ENCODE results near the gene IFT25. TPM values are rescaled to one million over a fixed set of nuclear protein-coding genes. Genes with fewer than 3 reads are reported as not detected.

Gene IFT25
- polyA plus RNA-seq, 1 donor from 2014 or later = 106 TPM

GRCh38 chr1:53894644-53895043, 50.9 kb downstream of the IFT25 start:
- TF ChIP-seq SMC3 (conservative IDR thresholded peaks at IDR 0.05; ENCODE audit: poor library complexity) (no peak), EZH2 (IDR thresholded peaks at IDR 0.05; ENCODE audit: borderline replicate concordance, insufficient read depth, low read length, poor library complexity, severe bottlenecking) (no peak), EP300 (conservative IDR thresholded peaks at IDR 0.05; ENCODE audit: poor library complexity, severe bottlenecking) (no peak)
- TF ChIP-seq, protein P1, sequence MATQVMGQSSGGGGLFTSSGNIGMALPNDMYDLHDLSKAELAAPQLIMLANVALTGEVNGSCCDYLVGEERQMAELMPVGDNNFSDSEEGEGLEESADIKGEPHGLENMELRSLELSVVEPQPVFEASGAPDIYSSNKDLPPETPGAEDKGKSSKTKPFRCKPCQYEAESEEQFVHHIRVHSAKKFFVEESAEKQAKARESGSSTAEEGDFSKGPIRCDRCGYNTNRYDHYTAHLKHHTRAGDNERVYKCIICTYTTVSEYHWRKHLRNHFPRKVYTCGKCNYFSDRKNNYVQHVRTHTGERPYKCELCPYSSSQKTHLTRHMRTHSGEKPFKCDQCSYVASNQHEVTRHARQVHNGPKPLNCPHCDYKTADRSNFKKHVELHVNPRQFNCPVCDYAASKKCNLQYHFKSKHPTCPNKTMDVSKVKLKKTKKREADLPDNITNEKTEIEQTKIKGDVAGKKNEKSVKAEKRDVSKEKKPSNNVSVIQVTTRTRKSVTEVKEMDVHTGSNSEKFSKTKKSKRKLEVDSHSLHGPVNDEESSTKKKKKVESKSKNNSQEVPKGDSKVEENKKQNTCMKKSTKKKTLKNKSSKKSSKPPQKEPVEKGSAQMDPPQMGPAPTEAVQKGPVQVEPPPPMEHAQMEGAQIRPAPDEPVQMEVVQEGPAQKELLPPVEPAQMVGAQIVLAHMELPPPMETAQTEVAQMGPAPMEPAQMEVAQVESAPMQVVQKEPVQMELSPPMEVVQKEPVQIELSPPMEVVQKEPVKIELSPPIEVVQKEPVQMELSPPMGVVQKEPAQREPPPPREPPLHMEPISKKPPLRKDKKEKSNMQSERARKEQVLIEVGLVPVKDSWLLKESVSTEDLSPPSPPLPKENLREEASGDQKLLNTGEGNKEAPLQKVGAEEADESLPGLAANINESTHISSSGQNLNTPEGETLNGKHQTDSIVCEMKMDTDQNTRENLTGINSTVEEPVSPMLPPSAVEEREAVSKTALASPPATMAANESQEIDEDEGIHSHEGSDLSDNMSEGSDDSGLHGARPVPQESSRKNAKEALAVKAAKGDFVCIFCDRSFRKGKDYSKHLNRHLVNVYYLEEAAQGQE (IDR thresholded peaks at IDR 0.05; ENCODE audit: borderline replicate concordance) = no peak
- no peak overlapping the region for H2AFZ ChIP-seq (ENCODE audit: low read depth, low read length)
- no peaks in the 10 kb centered on the region for H3K79me2 ChIP-seq (replicated peaks; ENCODE audit: insufficient read depth, low read length)
- no peaks in the 10 kb centered on the region for H3K27me3 ChIP-seq (ENCODE audit: insufficient read depth, low read depth, low read length)
- no peaks in the 10 kb centered on the region for H3F3A ChIP-seq (ENCODE audit: insufficient read depth, low read length, poor library complexity, severe bottlenecking)
- no peaks in the 10 kb centered on the region for H3K36me3 ChIP-seq (ENCODE audit: insufficient read depth, low read length)
- H4K20me1 ChIP-seq (ENCODE audit: insufficient read depth) = no peaks in the 10 kb centered on the region
- no peak overlapping the region for H3K27ac ChIP-seq (ENCODE audit: low read length)
- no peak overlapping the region for H3K4me3 ChIP-seq (ENCODE audit: low read length)
- no peak overlapping the region for H3K4me2 ChIP-seq (ENCODE audit: low read length)
- no peaks in the 10 kb centered on the region for H3K9me3 ChIP-seq (ENCODE audit: low read length)
- no peak overlapping the region for H3K9ac ChIP-seq (ENCODE audit: low read length)
- no peaks in the 10 kb centered on the region for H3K9me2 ChIP-seq (ENCODE audit: insufficient read depth, low read length)

DNA sequence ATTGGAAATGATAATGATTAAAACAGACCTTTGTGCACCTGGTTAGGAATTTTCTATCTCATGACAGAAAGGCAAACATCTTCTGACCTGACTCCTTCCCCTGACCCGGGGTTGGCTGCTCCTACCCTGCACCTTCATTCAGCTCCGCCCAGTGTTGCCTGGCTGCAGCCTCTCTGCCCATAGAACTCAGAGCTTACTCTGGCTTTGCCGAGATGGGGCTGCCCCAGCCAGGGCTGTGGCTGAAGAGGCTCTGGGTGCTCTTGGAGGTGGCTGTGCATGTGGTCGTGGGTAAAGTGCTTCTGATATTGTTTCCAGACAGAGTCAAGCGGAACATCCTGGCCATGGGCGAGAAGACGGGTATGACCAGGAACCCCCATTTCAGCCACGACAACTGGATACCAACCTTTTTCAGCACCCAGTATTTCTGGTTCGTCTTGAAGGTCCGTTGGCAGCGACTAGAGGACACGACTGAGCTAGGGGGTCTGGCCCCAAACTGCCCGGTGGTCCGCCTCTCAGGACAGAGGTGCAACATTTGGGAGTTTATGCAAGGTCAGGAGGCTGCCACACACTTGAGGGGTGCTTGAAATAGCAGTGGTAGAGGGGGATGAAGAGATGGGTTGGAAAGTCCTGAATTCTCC, 51.4 kb downstream of the IFT25 start, which contains the start of gene DIO1:
Gene DIO1 (plus strand): TSS at position 189 of the 638 bp plus-strand sequence. CDS start 24 bp downstream, at position 213.
- TF ChIP-seq CTCF (IDR thresholded peaks at IDR 0.05; ENCODE audit: poor library complexity, severe bottlenecking) (no peak), EZH2 (IDR thresholded peaks at IDR 0.05; ENCODE audit: borderline replicate concordance, insufficient read depth, low read length, poor library complexity, severe bottlenecking) (no peak), RAD21 (conservative IDR thresholded peaks at IDR 0.05) (no peak), TAF1 (IDR thresholded peaks at IDR 0.05; ENCODE audit: low read depth) (no peak), POLR2AphosphoS5 (IDR thresholded peaks at IDR 0.05) (no peak), MXI1 (conservative IDR thresholded peaks at IDR 0.05; ENCODE audit: poor library complexity, severe bottlenecking) (no peak)
- TF ChIP-seq, protein P1 (IDR thresholded peaks at IDR 0.05; ENCODE audit: borderline replicate concordance) = no peak
- Histone ChIP-seq H4K20me1 (ENCODE audit: insufficient read depth) (no peaks in the 10 kb centered on the region), H3K27ac (ENCODE audit: low read length) (no peak within 1 kb of the TSS), H3F3A (ENCODE audit: insufficient read depth, low read length, poor library complexity, severe bottlenecking) (no peaks in the 10 kb centered on the region), H3K9me2 (ENCODE audit: insufficient read depth, low read length) (no peaks in the 10 kb centered on the region), H3K9ac (ENCODE audit: low read length) (no peak within 1 kb of the TSS), H3K36me3 (ENCODE audit: insufficient read depth, low read length) (no peaks in the 10 kb centered on the region), H3K9me3 (ENCODE audit: low read length) (no peaks in the 10 kb centered on the region), H3K27me3 (ENCODE audit: insufficient read depth, low read depth, low read length) (no peaks in the 10 kb centered on the region), H2AFZ (ENCODE audit: low read depth, low read length) (no peak within 1 kb of the TSS), H3K4me2 (ENCODE audit: low read length) (no peak within 1 kb of the TSS), H3K4me3 (ENCODE audit: low read length) (no peak within 1 kb of the TSS), H3K79me2 (replicated peaks; ENCODE audit: insufficient read depth, low read length) (no peaks in the 10 kb centered on the region)

Data from neural cell (in vitro differentiated cells).